GM12891 (cell line): ENCODE data around the gene STK24.

Experiments
- DNase-seq: peaks from one replicate; pipeline ENCODE4 v3.0.0; 2011; ENCODE audit warnings: low spot score; ENCODE audit not compliant: insufficient read length
- FAIRE-seq: peaks from 2 replicates; lab custom pipeline; 2011; peaks lifted over from hg19 to GRCh38; lab: Jason Lieb, UNC
- PAX5 ChIP-seq: IDR thresholded peaks from 2 replicates; pipeline ENCODE4 v1.6.1; 2011; ENCODE audit warnings: low read length, moderate library complexity, mild to moderate bottlenecking; ENCODE audit not compliant: insufficient read depth, severe bottlenecking
- POLR2A ChIP-seq: IDR thresholded peaks from 2 replicates; pipeline ENCODE4 v1.6.1; 2011; ENCODE audit warnings: low read depth, low read length, control low read depth
- POLR2AphosphoS5 ChIP-seq: IDR thresholded peaks from 2 replicates; pipeline ENCODE4 v1.6.1; 2011; ENCODE audit warnings: low read depth, low read length, control low read depth
- POU2F2 ChIP-seq: IDR thresholded peaks from 2 replicates; pipeline ENCODE4 v1.6.1; 2011; ENCODE audit warnings: low read depth, mild to moderate bottlenecking, control low read depth, low read length, moderate library complexity
- SPI1 ChIP-seq: IDR thresholded peaks from 2 replicates; pipeline ENCODE4 v1.6.1; 2011; ENCODE audit warnings: low read depth, low read length, control low read depth
- TAF1 ChIP-seq: IDR thresholded peaks from 2 replicates; pipeline ENCODE4 v1.6.1; 2011; ENCODE audit warnings: low read depth, low read length, control low read depth

The STK24 gene

GRCh38 chr13:98495627-98496478 lies 81.1 kb downstream of the STK24 start:
- DNase-seq (no peak), FAIRE-seq (no peak)
- no peak for TF ChIP-seq SPI1
- no peak for TF ChIP-seq TAF1
- no peak for TF ChIP-seq POU2F2
- no peak for TF ChIP-seq PAX5
- no peak for TF ChIP-seq POLR2A
- TF ChIP-seq POLR2AphosphoS5 = no peak

DNA sequence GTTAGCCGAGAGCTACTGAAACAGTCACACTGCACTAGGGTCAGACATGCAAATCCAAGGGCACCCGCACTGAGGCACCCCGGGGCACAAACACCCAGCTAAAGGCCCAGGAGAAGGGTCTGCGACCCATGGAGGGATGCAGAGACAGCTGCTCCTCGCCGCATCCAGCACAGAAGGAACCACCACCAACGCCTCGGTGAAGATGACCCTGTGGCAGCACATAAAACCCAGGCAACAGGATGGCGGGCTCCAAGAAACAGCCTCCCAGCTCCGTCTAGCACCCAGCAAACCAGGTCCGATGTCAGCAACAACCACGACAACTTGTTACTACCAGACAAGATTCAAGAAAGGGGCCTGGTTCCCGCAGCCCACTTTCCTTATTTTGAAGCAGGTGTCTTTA lies 82.1 kb downstream of the STK24 start:
- DNase-seq = no peak
- FAIRE-seq = no peak
- TF ChIP-seq POLR2A = no peak
- no peak for TF ChIP-seq POU2F2
- TF ChIP-seq POLR2AphosphoS5 = no peak

GRCh38 chr13:98493042-98493712 lies 83.7 kb downstream of the STK24 start:
- no peak for TF ChIP-seq SPI1
- no peak for TF ChIP-seq TAF1
- TF ChIP-seq POLR2A = no peak
- TF ChIP-seq POU2F2 = no peak
- no peak for TF ChIP-seq POLR2AphosphoS5
- no peak for TF ChIP-seq PAX5
- no peak for FAIRE-seq

GRCh38 chr13:98492335-98493041 lies 84.4 kb downstream of the STK24 start:
- FAIRE-seq (no peak), DNase-seq (no peak)
- no peak for TF ChIP-seq SPI1
- TF ChIP-seq POU2F2 = no peak
- no peak for TF ChIP-seq POLR2AphosphoS5
- no peak for TF ChIP-seq PAX5
- no peak for TF ChIP-seq TAF1
- TF ChIP-seq POLR2A = no peak

More at GRCh38 chr13:98493042-98493712, 83.7 kb downstream of the STK24 start:
- no peak for DNase-seq

DNA sequence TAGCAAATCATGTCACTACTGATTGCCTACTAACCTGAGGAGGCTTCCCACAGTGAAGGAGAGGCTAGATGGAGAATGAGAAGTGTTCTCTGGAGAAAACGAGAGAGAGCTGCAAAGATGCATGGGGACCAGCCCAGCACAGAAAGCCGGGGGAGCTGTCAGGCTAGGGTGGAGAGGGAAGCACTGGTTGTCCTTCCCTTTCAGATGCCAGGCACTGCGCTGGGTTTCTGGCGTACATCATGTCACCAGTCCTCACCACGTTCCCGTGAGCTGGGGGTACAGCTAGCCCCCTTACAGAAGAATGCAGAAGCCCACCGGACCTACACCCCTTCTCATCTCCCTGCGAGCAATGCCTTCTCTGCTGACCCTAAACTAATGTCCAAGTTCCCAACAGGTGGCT lies 86.0 kb downstream of the STK24 start:
- FAIRE-seq = no peak
- DNase-seq = no peak
- TF ChIP-seq POU2F2 (no peak), PAX5 (no peak), POLR2A (no peak), POLR2AphosphoS5 (no peak), TAF1 (no peak), SPI1 (no peak)

DNA sequence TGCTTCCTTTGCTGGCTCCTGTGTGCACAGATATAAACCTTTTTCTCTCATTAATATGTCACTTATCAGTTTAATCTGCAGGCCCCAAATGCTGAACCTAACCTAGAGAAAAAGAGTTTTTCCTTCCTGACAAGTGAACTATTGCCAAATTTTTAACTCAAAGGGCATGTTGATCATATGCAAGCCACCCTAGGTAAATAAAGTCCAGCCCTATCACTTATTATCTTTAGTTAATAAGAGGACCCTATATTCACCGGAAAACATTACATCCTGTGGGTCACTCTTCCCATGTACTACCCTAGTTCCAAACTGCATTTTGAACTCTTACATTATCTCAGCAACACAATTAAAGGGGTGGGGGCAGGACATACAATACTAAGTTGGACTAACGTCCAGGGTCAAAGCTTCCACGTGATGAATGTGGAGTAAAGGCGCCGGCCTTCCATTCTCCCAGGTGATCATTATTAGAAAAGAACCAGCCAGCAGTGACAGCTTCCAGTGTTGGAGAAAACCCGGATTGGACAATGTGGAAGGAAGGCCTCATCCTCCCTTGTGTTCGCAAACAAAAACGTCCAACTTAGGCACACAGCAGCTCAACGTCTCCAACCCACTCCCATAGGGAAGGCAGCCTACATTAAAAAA lies 86.6 kb downstream of the STK24 start:
- FAIRE-seq (no peak), DNase-seq (no peak)
- TF ChIP-seq PAX5 (no peak), SPI1 (no peak), POLR2AphosphoS5 (no peak; the same call in 1 of the 2 replicates)

- FAIRE-seq = no peak
- no peak for TF ChIP-seq POLR2A
- DNase-seq = no peak
Observed at GRCh38 chr13:98489446-98490194, 87.3 kb downstream of the STK24 start.

- DNase-seq (no peak), FAIRE-seq (peak; percentile 70)
- no peak for TF ChIP-seq TAF1
- TF ChIP-seq POLR2A = no peak
- TF ChIP-seq POU2F2 = no peak
- TF ChIP-seq POLR2AphosphoS5 = no peak
- TF ChIP-seq PAX5 = no peak
- no peak for TF ChIP-seq SPI1
Observed at GRCh38 chr13:98488736-98489135, 88.2 kb downstream of the STK24 start.

- DNase-seq (no peak), FAIRE-seq (peak; percentile 68)
- TF ChIP-seq SPI1 (peak; percentile 88), PAX5 (no peak)
Observed at GRCh38 chr13:98487522-98487921, 89.4 kb downstream of the STK24 start.
